Colonic mucosa (tissue), 4 donors: Measurements from ENCODE around the gene ADORA1. TPM values are rescaled to one million over a fixed set of nuclear protein-coding genes. Genes with fewer than 3 reads are reported as not detected.

Experiments
- DNase-seq: peaks from one replicate; pipeline ENCODE4 v3.0.0-alpha.2; 2020
- H3K27ac ChIP-seq: fragments of 200-600 bp; one replicate; pipeline ENCODE4 v1.8.0; 2021
- H3K27me3 ChIP-seq: fragments of 200-600 bp; one replicate; pipeline ENCODE4 v1.8.0; 2021
- H3K36me3 ChIP-seq: fragments of 200-600 bp; one replicate; pipeline ENCODE4 v1.8.0; 2021
- H3K4me1 ChIP-seq: fragments of 200-600 bp; one replicate; pipeline ENCODE4 v1.8.0; 2021; ENCODE audit warnings: mild to moderate bottlenecking
- H3K4me3 ChIP-seq: fragments of 200-600 bp; one replicate; pipeline ENCODE4 v1.8.0; 2021
- H3K9ac ChIP-seq, 2 donors: one replicate each; pipeline ENCODE4 v1.7.0; 2013; ENCODE audit warnings: control low read depth in 2 of 2, low read depth in 2 of 2, low read length in 2 of 2
- H3K9me3 ChIP-seq: fragments of 200-600 bp; one replicate; pipeline ENCODE4 v1.8.0; 2021
- intact Hi-C: fragments of 100-400 bp; cut with DNase I; formaldehyde crosslinking; loops from one replicate; pipeline ENCODE4 v1.14.1; 2022
- total RNA-seq, 2 donors: library from RNA; stranded (reverse); fragmentation: NEBNext Ultra II Directional in 1 of 2; extraction: Animal tissue kit (Norgen Biotek cat#: 25700) in 1 of 2; gene quantifications; one replicate each; pipeline ENCODE4 v1.2.1, GENCODE V29; 2021
- TF ChIP-seq, protein P1 (sequence below): fragments of 200-600 bp; IDR thresholded peaks from one replicate; pipeline ENCODE4 v1.8.0; 2022; ENCODE audit warnings: antibody characterized with exemption, mild to moderate bottlenecking
- donor health status: healthy.
- donor health status: DM: no; HTN: no; CAD: no.
- donor health status: DM: no; HTN: no; CAD: no.

ADORA1 gene
- total RNA-seq, 2 donors from 2014 or later: 0.42 to 1.6 TPM

DNA sequence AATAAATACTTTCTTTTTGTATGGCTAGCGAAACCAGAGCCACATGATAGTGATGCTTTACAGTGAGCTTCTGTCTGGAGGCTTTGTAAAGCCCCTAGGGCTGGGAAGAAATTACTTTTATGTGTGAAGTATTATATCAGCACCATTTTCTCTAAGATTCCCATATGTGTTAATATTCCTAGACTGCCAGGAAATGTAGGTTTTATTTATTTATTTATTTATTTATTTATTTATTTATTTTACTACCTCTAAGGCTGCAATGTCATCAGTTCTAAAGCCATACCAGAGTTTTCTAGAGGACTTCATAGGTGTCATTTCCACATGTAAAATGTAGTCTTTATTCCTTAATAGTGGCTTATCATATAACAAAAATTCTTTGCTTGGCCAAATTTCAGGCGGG is 63.4 kb downstream of the ADORA1 start:
- TF ChIP-seq, protein P1, sequence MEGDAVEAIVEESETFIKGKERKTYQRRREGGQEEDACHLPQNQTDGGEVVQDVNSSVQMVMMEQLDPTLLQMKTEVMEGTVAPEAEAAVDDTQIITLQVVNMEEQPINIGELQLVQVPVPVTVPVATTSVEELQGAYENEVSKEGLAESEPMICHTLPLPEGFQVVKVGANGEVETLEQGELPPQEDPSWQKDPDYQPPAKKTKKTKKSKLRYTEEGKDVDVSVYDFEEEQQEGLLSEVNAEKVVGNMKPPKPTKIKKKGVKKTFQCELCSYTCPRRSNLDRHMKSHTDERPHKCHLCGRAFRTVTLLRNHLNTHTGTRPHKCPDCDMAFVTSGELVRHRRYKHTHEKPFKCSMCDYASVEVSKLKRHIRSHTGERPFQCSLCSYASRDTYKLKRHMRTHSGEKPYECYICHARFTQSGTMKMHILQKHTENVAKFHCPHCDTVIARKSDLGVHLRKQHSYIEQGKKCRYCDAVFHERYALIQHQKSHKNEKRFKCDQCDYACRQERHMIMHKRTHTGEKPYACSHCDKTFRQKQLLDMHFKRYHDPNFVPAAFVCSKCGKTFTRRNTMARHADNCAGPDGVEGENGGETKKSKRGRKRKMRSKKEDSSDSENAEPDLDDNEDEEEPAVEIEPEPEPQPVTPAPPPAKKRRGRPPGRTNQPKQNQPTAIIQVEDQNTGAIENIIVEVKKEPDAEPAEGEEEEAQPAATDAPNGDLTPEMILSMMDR: no peak
- Histone ChIP-seq H3K36me3 (no peaks in the 10 kb centered on the region), H3K27me3 (no peaks in the 10 kb centered on the region), H3K9me3 (no peaks in the 10 kb centered on the region), H3K4me3 (no peak overlapping the region), H3K4me1 (no peaks in the 10 kb centered on the region), H3K9ac (no peak overlapping the region), H3K27ac (no peak overlapping the region)
- intact Hi-C loops: no loop called here
- DNase-seq: no peak

DNA sequence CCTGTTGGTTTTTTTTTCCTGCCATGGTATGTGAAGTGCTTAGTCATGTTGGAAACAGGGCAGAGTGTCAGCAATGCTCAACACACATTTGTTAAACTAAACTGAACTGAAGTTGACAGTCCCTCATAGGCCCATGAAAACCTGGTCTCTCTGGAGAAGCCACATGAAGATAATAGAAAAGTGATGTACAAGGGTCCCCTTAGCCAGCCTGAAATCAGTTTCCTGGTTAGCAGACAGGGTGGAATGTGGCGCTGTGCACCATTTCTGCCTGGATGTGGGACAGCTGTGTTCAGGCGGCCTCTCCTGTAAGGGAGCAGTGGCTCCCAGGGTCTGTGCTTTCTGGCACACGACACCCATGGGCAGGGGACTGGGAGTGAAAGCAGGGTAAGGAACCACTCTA is 68.8 kb downstream of the ADORA1 start:
- Histone ChIP-seq H3K36me3 (no peaks in the 10 kb centered on the region), H3K4me1 (no peaks in the 10 kb centered on the region), H3K9ac (no peak overlapping the region), H3K27ac (no peak overlapping the region), H3K4me3 (no peak overlapping the region), H3K27me3 (no peaks in the 10 kb centered on the region), H3K9me3 (no peaks in the 10 kb centered on the region)
- TF ChIP-seq, protein P1: no peak
- intact Hi-C loops: no loop called here
- DNase-seq: no peak

DNA sequence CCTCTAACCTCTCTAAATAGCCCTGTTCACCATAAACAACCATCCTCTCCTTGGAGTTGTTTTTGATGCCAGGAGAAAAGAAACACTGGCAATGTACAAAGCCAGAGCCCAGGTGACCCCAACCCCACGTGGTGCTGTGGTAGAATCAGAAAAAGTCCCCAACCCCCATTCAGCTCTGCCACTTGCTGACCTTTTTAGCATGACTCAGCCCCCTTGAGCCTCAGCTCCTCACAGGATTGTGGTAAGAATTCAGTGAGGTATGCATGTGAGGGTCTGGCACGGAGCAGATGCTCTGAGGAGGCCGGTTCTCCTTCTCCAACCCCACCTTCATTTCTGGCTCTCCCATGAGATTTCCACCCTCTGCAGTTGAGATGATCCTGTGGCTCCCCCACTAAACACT is 70.1 kb downstream of the ADORA1 start:
- Histone ChIP-seq H3K4me1 (no peaks in the 10 kb centered on the region), H3K36me3 (no peaks in the 10 kb centered on the region), H3K4me3 (no peak overlapping the region), H3K27ac (no peak overlapping the region), H3K27me3 (no peaks in the 10 kb centered on the region), H3K9me3 (no peaks in the 10 kb centered on the region), H3K9ac (no peak overlapping the region)
- intact Hi-C loops: no loop called here
- TF ChIP-seq, protein P1: no peak
- no peak for DNase-seq

DNA sequence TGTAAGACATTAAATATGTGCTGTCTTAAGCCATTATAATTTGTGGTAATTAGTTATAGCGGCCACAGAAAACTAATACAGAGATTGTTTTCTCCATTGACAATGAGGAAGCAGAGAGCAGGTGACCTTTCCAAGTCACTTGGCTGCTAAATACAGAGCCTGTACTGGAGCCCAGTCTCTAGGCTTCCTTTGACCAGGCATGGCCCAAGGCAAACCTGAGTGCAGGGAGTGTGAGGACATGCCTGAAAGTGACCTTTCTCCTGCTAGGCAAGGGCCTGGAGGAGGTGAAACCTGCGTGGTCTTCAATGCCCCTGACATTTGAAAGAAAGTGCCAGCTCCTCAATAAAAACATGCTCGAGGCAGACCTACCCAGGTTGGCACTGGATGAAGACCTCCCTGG is 71.5 kb downstream of the ADORA1 start:
- peak overlapping the region; percentile 42 for H3K27ac ChIP-seq
- TF ChIP-seq, protein P1: no peak
- H3K27me3 ChIP-seq: no peaks in the 10 kb centered on the region
- no peaks in the 10 kb centered on the region for H3K36me3 ChIP-seq
- H3K9ac ChIP-seq: no peak overlapping the region
- no peak overlapping the region for H3K4me3 ChIP-seq
- intact Hi-C loops: no loop called here
- no peaks in the 10 kb centered on the region for H3K9me3 ChIP-seq
- H3K4me1 ChIP-seq: no peaks in the 10 kb centered on the region
- DNase-seq: no peak

DNA sequence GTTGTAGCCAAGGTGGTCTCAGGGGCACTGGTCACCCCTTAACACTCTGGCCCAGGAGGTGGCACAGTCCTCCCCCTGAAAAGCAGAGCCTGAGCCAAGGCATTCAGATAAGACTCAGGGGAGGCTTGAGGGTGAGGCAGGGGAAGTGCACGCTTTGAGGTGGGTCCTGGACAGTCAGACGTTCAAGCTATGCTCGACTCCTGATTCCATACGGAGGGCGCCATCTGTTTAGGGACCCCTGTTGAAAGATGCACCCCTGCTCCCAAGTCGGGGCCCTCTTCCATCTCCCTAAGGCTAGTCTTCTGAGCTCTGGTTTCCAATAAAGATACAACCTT is 71.9 kb downstream of the ADORA1 start:
- Histone ChIP-seq H3K27me3 (no peaks in the 10 kb centered on the region), H3K4me3 (no peak overlapping the region), H3K4me1 (no peaks in the 10 kb centered on the region), H3K27ac (peak overlapping the region; percentile 42), H3K36me3 (no peaks in the 10 kb centered on the region), H3K9me3 (no peaks in the 10 kb centered on the region), H3K9ac (no peak overlapping the region)
- intact Hi-C loops: no loop called here
- DNase-seq: no peak
- TF ChIP-seq, protein P1: no peak
